Fibroblast of pulmonary artery (primary cell): ENCODE results near the gene LATS2.

ENCODE experiments used
- DNase-seq: peaks from one replicate; pipeline ENCODE4 v3.0.0-alpha.2; 2010; ENCODE audit warnings: low read depth
- H3K4me3 ChIP-seq: replicated peaks from 2 replicates; pipeline ENCODE4 v1.5.1; 2011; ENCODE audit warnings: low read depth, mild to moderate bottlenecking, control low read depth, low read length, moderate library complexity
- TF ChIP-seq, protein P1 (sequence below): IDR thresholded peaks from 2 replicates; pipeline ENCODE4 v1.5.1; 2011; ENCODE audit warnings: mild to moderate bottlenecking, control low read depth, low read length, inconsistent platforms; ENCODE audit errors: missing control alignments

LATS2 gene

DNA sequence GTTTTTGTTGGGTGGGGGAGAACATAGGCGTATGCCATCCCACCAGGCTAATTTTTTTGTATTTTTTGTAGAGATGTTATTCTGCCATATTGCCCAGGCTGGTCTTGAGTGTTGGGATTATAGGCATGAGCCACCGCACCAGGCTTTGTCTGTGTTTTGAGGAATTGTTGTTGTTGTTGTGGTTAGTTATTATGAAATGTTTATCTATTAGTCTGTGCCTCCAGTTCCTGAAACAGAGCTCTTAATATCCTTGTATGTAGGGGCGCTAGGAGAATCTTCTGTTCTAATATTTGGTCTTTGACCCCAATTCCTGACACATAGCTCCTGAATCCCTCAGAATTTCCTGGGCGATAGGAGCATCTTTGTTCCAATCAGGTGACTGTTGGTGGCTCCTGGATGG lies 5.6 kb upstream of the LATS2 start:
- TF ChIP-seq, protein P1, sequence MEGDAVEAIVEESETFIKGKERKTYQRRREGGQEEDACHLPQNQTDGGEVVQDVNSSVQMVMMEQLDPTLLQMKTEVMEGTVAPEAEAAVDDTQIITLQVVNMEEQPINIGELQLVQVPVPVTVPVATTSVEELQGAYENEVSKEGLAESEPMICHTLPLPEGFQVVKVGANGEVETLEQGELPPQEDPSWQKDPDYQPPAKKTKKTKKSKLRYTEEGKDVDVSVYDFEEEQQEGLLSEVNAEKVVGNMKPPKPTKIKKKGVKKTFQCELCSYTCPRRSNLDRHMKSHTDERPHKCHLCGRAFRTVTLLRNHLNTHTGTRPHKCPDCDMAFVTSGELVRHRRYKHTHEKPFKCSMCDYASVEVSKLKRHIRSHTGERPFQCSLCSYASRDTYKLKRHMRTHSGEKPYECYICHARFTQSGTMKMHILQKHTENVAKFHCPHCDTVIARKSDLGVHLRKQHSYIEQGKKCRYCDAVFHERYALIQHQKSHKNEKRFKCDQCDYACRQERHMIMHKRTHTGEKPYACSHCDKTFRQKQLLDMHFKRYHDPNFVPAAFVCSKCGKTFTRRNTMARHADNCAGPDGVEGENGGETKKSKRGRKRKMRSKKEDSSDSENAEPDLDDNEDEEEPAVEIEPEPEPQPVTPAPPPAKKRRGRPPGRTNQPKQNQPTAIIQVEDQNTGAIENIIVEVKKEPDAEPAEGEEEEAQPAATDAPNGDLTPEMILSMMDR = no peak
- H3K4me3 ChIP-seq = no peak overlapping the region
- DNase-seq = no peak

DNA sequence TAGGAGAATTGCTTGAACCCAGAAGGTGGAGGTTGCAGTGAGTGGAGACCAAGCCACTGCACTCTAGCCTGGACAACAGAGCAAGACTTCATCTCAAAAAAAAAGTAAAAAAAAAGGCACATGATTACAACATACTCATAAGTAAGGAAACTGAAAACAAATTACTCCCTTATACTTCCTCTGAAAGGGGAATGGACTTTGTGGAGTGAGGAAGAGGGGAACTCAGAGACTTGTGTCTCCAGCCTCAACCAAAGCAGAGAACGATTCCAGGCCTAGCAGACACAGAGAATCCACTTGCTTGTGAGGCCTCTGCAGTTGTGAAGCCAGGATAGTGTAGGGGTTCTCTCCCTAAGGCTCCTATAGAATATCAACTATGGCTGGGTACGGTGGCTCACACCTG lies 4.3 kb upstream of the LATS2 start:
- H3K4me3 ChIP-seq = no peak overlapping the region
- TF ChIP-seq, protein P1 = no peak
- DNase-seq = no peak

DNA sequence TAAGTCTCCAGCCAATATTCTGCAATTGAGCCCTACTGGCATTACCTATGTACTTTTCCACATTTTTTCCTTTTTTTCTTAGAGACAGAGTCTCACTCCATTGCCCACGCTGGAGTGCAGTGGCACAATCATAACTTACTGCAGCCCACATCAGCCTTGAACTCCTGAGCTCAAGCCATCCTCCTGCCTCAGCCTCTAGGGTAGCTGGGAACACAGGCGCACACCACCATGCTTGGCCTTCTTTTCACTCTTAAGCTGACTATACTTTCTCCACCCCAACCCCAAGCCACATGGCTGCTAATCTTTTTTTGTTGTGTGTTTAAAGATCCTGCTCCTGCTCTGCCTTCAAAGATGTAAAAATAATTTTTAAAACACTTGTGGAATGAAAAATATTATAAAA lies 1.6 kb upstream of the LATS2 start:
- H3K4me3 ChIP-seq = no peak overlapping the region
- TF ChIP-seq, protein P1 = no peak
- DNase-seq = no peak

DNA sequence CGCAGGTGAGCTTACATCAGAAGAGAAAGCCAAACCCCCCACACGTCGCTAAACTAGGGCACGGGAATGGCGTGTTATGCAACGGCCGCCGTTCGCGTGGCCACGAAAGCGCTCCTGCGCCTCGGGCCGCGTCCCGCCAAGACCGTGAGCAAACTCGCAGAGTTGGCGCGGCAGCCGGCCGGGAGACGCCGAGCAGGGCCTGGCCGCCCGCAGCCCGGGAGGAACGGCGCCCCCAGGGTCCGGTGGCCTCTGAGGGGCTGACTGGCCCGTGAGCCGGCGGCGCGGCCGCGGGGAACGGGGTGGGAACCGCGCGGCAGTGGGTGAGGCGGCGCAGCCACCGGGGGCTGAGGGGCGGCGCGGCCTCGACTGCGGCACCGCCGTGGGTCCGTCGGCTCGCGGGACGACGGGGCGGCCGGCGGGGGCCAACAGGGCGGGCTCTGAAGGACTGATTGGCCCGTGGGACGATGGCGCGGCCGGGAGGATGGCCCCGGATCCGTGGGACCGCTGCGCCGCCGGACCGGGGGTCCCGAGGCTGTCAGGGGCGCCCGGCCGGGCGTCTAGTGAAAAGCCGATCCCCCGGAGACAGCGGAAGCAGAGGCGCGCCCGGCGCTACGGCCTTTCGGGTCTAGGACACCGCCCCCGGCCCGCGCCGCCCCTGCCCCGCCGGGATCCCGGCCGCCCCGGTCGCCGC lies 903 bp downstream of the LATS2 start:
- H3K4me3 ChIP-seq = peak overlapping the region; percentile 76
- peak; percentile 59 for DNase-seq
- TF ChIP-seq, protein P1 = no peak

DNA sequence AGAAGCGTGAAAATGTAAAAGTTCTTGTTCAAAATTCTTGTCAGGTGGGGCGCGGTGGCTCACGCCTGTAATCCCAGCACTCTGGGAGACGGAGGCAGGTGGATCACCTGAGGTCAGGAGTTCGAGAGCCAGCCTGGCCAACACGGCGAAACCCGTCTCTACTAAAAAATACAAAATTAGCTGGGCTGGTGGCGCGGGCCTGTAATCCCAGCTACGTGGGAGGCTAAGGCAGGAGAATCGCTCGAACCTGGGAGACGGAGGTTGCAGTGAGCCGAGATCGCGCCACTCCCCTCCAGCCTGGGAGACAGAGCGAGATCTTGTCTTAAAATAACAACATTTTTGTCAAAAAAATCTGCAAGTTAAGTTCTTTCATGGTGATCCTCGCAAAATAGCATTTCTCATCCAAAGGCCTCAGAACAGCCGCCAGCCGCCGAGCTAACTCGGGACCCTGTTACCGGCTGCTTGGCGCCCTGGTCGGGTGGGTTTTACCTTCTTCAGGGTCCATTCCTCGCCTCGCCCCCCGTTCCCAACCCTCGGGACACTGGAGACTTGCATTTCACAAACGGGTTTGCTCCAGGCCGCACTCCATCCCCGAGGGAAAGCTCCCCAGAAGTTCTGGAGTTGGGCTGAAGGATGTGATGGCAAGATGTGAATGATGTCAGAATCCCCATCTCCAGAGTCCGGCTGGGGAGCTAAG lies 1.6 kb downstream of the LATS2 start:
- peak overlapping the region; percentile 76 for H3K4me3 ChIP-seq
- no peak for DNase-seq
- TF ChIP-seq, protein P1 = no peak

DNA sequence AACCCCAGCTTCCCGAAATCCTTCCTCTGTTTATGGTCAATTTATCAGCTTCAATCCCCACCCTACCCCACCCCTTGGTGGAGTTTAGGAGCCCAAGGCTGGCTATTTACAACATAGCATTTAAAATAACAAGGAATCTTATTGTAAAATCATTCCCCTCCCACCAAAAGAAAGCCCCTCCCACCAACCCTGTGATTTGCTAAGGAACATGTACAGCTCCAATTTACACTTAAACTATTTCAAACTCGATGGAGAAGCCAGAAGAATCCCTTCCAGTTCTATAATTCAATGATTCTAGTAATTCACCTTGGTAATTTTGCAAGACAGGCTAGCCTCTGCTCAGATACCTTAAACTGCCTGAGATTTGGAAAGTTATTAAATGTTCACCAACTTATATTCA lies 3.0 kb downstream of the LATS2 start:
- peak overlapping the region; percentile 24 for H3K4me3 ChIP-seq
- no peak for DNase-seq
- TF ChIP-seq, protein P1 = no peak

DNA sequence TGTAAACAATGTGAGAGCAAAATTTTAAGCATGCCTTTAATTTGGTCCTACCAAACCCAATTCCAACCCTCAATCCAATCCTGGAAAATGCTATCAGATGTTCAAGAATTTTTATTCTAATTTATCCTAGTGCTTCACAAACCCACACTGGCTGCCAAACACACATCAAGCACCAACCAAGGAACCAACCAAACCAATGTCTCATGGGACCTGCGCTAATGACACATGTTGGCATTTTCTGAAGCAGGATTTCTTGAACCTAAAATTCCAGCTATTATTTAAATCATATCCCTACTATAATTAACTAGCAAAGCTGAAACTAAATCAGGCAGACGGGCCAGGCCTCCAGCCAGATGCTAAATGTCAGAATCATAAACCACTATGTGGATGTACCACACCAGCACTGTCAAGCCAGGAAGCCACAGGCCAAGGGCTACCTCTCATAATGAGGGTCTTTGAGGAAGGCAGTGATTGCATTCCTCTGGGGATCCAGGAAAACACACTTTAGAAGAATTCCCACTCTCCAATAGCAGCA lies 5.8 kb downstream of the LATS2 start:
- H3K4me3 ChIP-seq = no peak overlapping the region
- DNase-seq = no peak
- TF ChIP-seq, protein P1 = no peak
